NT2/D1 (cell line): ENCODE measurements around the gene NRN1.
A peak's percentile ranks its signal among the peaks of the same experiment; 100 is the strongest.

Experiments
- DNase-seq: peaks from one replicate; pipeline ENCODE4 v3.0.0-alpha.2; 2011; ENCODE audit warnings: low read depth, low spot score
- H3K27me3 ChIP-seq: 2 replicates; pipeline ENCODE4 v1.6.0; 2011; ENCODE audit warnings: mild to moderate bottlenecking; ENCODE audit not compliant: insufficient read length, insufficient read depth
- H3K36me3 ChIP-seq: 2 replicates; pipeline ENCODE4 v1.6.1; 2011; ENCODE audit warnings: mild to moderate bottlenecking, low read length, mixed read lengths; ENCODE audit not compliant: insufficient read depth, insufficient read length
- H3K4me1 ChIP-seq: 2 replicates; pipeline ENCODE4 v1.5.1; 2011; ENCODE audit not compliant: insufficient read depth, insufficient read length
- H3K4me3 ChIP-seq: 2 replicates; pipeline ENCODE4 v1.5.1; 2011; ENCODE audit warnings: low read depth; ENCODE audit not compliant: insufficient read length
- H3K9ac ChIP-seq: 2 replicates; pipeline ENCODE4 v1.6.0; 2011; ENCODE audit warnings: low read depth; ENCODE audit not compliant: insufficient read length
- H3K9me3 ChIP-seq: 2 replicates; pipeline ENCODE4 v1.5.1; 2011; ENCODE audit warnings: mild to moderate bottlenecking, low read length; ENCODE audit not compliant: insufficient read depth
- SUZ12 ChIP-seq: IDR thresholded peaks from 2 replicates; pipeline ENCODE4 v1.6.1; 2011; ENCODE audit not compliant: insufficient read length, insufficient read depth; ENCODE audit errors: extremely low read depth
- YY1 ChIP-seq: IDR thresholded peaks from 2 replicates; pipeline ENCODE4 v1.6.1; 2011; ENCODE audit not compliant: insufficient read length, insufficient read depth
- ZNF274 ChIP-seq: IDR thresholded peaks from 2 replicates; pipeline ENCODE4 v1.6.1; 2011; ENCODE audit warnings: mild to moderate bottlenecking, low read depth, low read length

The NRN1 gene

DNA sequence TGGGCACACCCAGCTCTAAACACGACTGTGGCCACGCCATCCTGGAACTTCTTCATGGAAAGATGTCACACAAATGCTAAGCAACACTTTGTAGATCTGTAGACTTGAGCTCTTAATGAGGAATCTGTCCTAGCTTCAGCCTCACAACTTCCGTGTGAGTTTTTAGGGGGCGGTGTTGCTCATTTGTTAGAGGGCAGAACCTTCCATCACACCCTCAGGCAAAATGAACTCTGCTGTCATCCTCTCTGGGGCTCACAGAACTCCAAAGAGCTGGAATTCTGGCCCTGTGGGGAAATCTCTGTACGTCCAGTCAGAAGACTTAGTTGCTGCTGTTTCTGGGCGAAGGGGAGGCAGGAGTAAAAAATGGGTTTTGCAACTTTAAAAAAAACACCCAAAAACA lies 49.8 kb downstream of the NRN1 start:
- TF ChIP-seq SUZ12 (no peak), YY1 (no peak), ZNF274 (no peak)
- no peak for DNase-seq

DNA sequence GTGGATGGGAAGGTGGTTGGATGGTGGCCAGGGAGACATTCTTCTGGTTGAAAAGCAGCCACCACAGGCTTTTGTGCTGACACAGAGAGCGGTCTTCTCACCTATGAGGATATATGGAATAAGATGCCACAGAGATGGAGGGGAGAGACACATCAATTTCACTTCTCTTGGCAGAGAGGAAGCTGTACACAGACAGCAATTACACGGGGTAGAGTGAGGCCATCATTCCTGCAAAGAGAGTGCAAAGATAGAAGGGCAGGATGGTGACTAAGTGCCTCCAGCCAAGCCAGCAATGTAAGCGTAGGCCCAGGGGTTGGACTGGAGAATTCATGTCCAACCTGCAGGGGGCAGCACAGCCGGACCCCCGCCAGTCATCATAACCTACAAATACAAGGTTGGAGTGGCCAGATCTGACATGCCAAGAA lies 56.4 kb downstream of the NRN1 start:
- DNase-seq, result peak; percentile 13
- Histone ChIP-seq H3K9ac (no peak overlapping the region), H3K4me3 (no peak overlapping the region), H3K36me3 (no peaks in the 10 kb centered on the region), H3K9me3 (no peaks in the 10 kb centered on the region), H3K27me3 (no peaks in the 10 kb centered on the region), H3K4me1 (no peaks in the 10 kb centered on the region)
- no peak for TF ChIP-seq ZNF274
- no peak for TF ChIP-seq YY1
- no peak for TF ChIP-seq SUZ12

More for the DNA sequence above, 49.8 kb downstream of the NRN1 start:
- Histone ChIP-seq H3K4me3 (no peak overlapping the region), H3K9ac (no peak overlapping the region), H3K9me3 (no peaks in the 10 kb centered on the region), H3K4me1 (peaks cover 3% of the 10 kb centered on the region), H3K36me3 (no peaks in the 10 kb centered on the region), H3K27me3 (no peaks in the 10 kb centered on the region)
